K562 (cell line): ENCODE data around the gene CEP89. TPM values are rescaled to one million over a fixed set of nuclear protein-coding genes. Genes with fewer than 3 reads are reported as not detected.

Experiments
- ATAC-seq: fragments of 200-7000 bp; cut with Tn5 transposase; 3 replicates; pipeline ENCODE4 v1.9.1; 2020; ENCODE audit warnings: moderate library complexity
- BruUV-seq: library from RNA; stranded (reverse); fragments of 400-500 nt; replicated peaks from 2 replicates; lab custom pipeline; 2021; lab: Mats Ljungman, UMichigan
- CTCF ChIA-PET: fragments of 300-600 bp; formaldehyde crosslinking; extraction: SDS; loops from one replicate; lab custom pipeline; 2021; ENCODE audit warnings: low intra/inter-chr PET ratio; lab: Yijun Ruan, JAX
- POLR2A ChIA-PET: fragments of 300-600, 350-650 bp; sonication (Branson Sonifier 250); formaldehyde crosslinking; extraction: SDS; loops from one replicate; lab custom pipeline; 2021; ENCODE audit warnings: antibody characterized with exemption, inconsistent platforms; lab: Yijun Ruan, JAX
- DNase-seq, 4 experiments: peaks; one replicate each; pipeline versions ENCODE4 v3.0.0 to v3.0.0-alpha.2; 2011 to 2018; ENCODE audit warnings: low spot score in 3 of 4, mixed read lengths in 3 of 4; ENCODE audit errors: extremely low read depth in 1 of 4
- FAIRE-seq: peaks from 2 replicates; lab custom pipeline; 2011; peaks lifted over from hg19 to GRCh38; lab: Jason Lieb, UNC
- H2AFZ ChIP-seq: 2 replicates; pipeline ENCODE4 v1.6.0; 2011; ENCODE audit warnings: low read depth, low read length, control low read depth, inconsistent platforms
- H3K27ac ChIP-seq: fragments of 200-600 bp; 3 replicates; pipeline ENCODE4 v1.8.0; 2011; ENCODE audit warnings: low read depth, mild to moderate bottlenecking, control low read depth, inconsistent platforms, low read length, moderate library complexity, mixed read lengths; ENCODE audit errors: extremely low read depth
- H3K27me3 ChIP-seq, 2 experiments: fragments of 300-600 bp in 1 of 2; 2 replicates in 1 of 2; 3 replicates in 1 of 2; pipeline versions ENCODE4 v1.6.0 to v1.8.0; 2011; ENCODE audit warnings: inconsistent platforms in 2 of 2, low read length in 2 of 2, mild to moderate bottlenecking in 1 of 2, mixed read lengths in 1 of 2, moderate library complexity in 1 of 2; ENCODE audit not compliant: control insufficient read depth in 2 of 2, insufficient read depth in 2 of 2
- H3K36me3 ChIP-seq: fragments of 300-600 bp; 3 replicates; pipeline ENCODE4 v1.8.0; 2011; ENCODE audit warnings: mild to moderate bottlenecking, low read length, inconsistent platforms; ENCODE audit not compliant: control insufficient read depth, insufficient read depth
- H3K4me1 ChIP-seq, 2 experiments: fragments of 200-600 bp in 1 of 2; replicated peaks in 1 of 2; 2 replicates in 1 of 2; 3 replicates in 1 of 2; pipeline versions ENCODE4 v1.5.1 to v1.8.0; 2011; ENCODE audit warnings: inconsistent platforms in 2 of 2, low read length in 2 of 2, mild to moderate bottlenecking in 1 of 2, mixed read lengths in 1 of 2, moderate library complexity in 1 of 2; ENCODE audit not compliant: control insufficient read depth in 2 of 2, insufficient read depth in 2 of 2
- H3K4me2 ChIP-seq: 2 replicates; pipeline ENCODE4 v1.6.1; 2011; ENCODE audit warnings: low read length, control low read depth, inconsistent platforms, mixed read lengths; ENCODE audit not compliant: insufficient read depth
- H3K4me3 ChIP-seq: fragments of 200-600 bp; sonication (generic), shearing (Covaris generic); 2 replicates; pipeline ENCODE4 v1.5.1; 2016; ENCODE audit warnings: control low read depth, inconsistent platforms
- H3K79me2 ChIP-seq: fragments of 200-600 bp; 3 replicates; pipeline ENCODE4 v1.8.0; 2011; ENCODE audit warnings: low read length, inconsistent platforms; ENCODE audit not compliant: control insufficient read depth, insufficient read depth
- H3K9ac ChIP-seq, 2 experiments: 2 replicates each; pipeline versions ENCODE4 v1.6.0 to v1.6.1; 2011; ENCODE audit warnings: low read depth in 2 of 2, low read length in 2 of 2, control low read depth in 1 of 2, inconsistent platforms in 1 of 2, mild to moderate bottlenecking in 1 of 2, mixed read lengths in 1 of 2; ENCODE audit not compliant: insufficient read depth in 1 of 2
- H3K9me1 ChIP-seq: one replicate; pipeline ENCODE4 v1.6.0; 2011; ENCODE audit warnings: inconsistent platforms, mild to moderate bottlenecking, low read length, moderate library complexity; ENCODE audit not compliant: control insufficient read depth, insufficient read depth
- H3K9me3 ChIP-seq: replicated peaks from 2 replicates; pipeline ENCODE4 v1.5.1; 2011; ENCODE audit warnings: low read depth, low read length, inconsistent platforms; ENCODE audit not compliant: control insufficient read depth, insufficient read depth
- H4K20me1 ChIP-seq: replicated peaks from 2 replicates; pipeline ENCODE4 v1.6.1; 2011; ENCODE audit warnings: low read length, inconsistent platforms, mixed read lengths; ENCODE audit not compliant: control insufficient read depth, insufficient read depth
- ARID3B ChIP-seq: fragments of 250-450 bp; sonication (Bioruptor Pico); IDR thresholded peaks from 2 replicates; pipeline ENCODE4 v1.4.0; 2020; ENCODE audit warnings: borderline replicate concordance
- BMI1 ChIP-seq: fragments of 150-350 bp; IDR thresholded peaks from 2 replicates; pipeline ENCODE4 v1.6.1; 2014; ENCODE audit warnings: low read length
- CSDE1 ChIP-seq, 2 experiments: fragments of 450-650 bp; IDR thresholded peaks; 2 replicates each; pipeline ENCODE4 v1.6.1; 2016; ENCODE audit warnings: mild to moderate bottlenecking in 1 of 2
- IRF2 ChIP-seq: sonication (generic); formaldehyde crosslinking; IDR thresholded peaks from 2 replicates; pipeline ENCODE4 v1.8.1; 2022; ENCODE audit warnings: mild to moderate bottlenecking, missing genetic modification reagents
- MIER1 ChIP-seq: fragments of 450-650 bp; IDR thresholded peaks from 2 replicates; pipeline ENCODE4 v1.6.1; 2016; ENCODE audit warnings: antibody characterized with exemption, mild to moderate bottlenecking, low read depth
- MXD1 ChIP-seq: fragments of 250-450 bp; sonication (Bioruptor Pico); IDR thresholded peaks from 2 replicates; pipeline ENCODE4 v1.8.0; 2021; ENCODE audit warnings: borderline replicate concordance, mild to moderate bottlenecking, moderate library complexity; ENCODE audit not compliant: poor library complexity, severe bottlenecking
- MYNN ChIP-seq, 2 experiments: sonication (generic); formaldehyde crosslinking in 1 of 2; IDR thresholded peaks; 2 replicates each; pipeline versions ENCODE4 v1.5.0 to v1.6.1; 2016 to 2020; ENCODE audit warnings: antibody characterized with exemption in 1 of 2, missing genetic modification reagents in 1 of 2
- POLR2AphosphoS5 ChIP-seq: IDR thresholded peaks from 2 replicates; pipeline ENCODE4 v1.6.1; 2011; ENCODE audit warnings: mild to moderate bottlenecking, low read depth, low read length, moderate library complexity; ENCODE audit not compliant: control insufficient read depth, insufficient read depth
- PRMT5 ChIP-seq: sonication (generic); formaldehyde crosslinking; IDR thresholded peaks from 2 replicates; pipeline ENCODE4 v1.5.0; 2020; ENCODE audit warnings: missing genetic modification reagents
- PTTG1 ChIP-seq: fragments of 450-650 bp; IDR thresholded peaks from 2 replicates; pipeline ENCODE4 v1.6.1; 2016; ENCODE audit warnings: low read depth, mild to moderate bottlenecking, missing genetic modification characterization, missing compliant biosample characterization
- ZNF280B ChIP-seq: fragments of 250-450 bp; sonication (Bioruptor Pico); IDR thresholded peaks from 2 replicates; pipeline ENCODE4 v1.5.1; 2021; ENCODE audit warnings: mild to moderate bottlenecking
- ZNF507 ChIP-seq: conservative IDR thresholded peaks from 2 replicates; pipeline ENCODE4 v1.6.1; 2017; ENCODE audit warnings: missing genetic modification characterization, missing compliant biosample characterization
- ZNF584 ChIP-seq: fragments of 200-800 bp; sonication (Bioruptor generic); IDR thresholded peaks from 2 replicates; pipeline ENCODE4 v1.6.1; 2016; ENCODE audit warnings: low read depth, mild to moderate bottlenecking, missing genetic modification characterization, missing compliant biosample characterization
- WGBS: fragments of 100-300 bp; shearing (Covaris generic); methylation state at CpG from one replicate; pipeline ENCODE4 v1.1.6; 2016; ENCODE audit warnings: low coverage, mixed read lengths; ENCODE audit not compliant: insufficient coverage; ENCODE audit errors: missing lambda C conversion rate; 5-methylcytosine and 5-hydroxymethylcytosine counted together
- in situ Hi-C: fragments of 300-500 bp; cut with MboI; formaldehyde crosslinking; loops from 4 replicates; pipeline ENCODE4 v1.15.0; 2018; ENCODE audit warnings: inconsistent platforms, mixed read lengths
- intact Hi-C: fragments of 100-400 bp; cut with micrococcal nuclease; formaldehyde crosslinking; loops from 2 replicates; pipeline ENCODE4 v1.14.2; 2022
- polyA plus RNA-seq, 8 experiments: library from polyadenylated mRNA; depleted of rRNA in 4 of 8; stranded (reverse) in 5 of 8; unstranded in 3 of 8; fragments of >200 nt; fragmentation: Nextera tagmentation in 2 of 8; fragmentation: Illumina TruSeq in 1 of 8; extraction: Ambion mirVana in 2 of 8; extraction: Trizol in 1 of 8; gene quantifications; 2 replicates each; pipeline versions ENCODE4 v1.2.1 to v1.2.3, GENCODE V29; 2011 to 2014; ENCODE audit warnings: inconsistent platforms in 1 of 8, missing spikeins in 1 of 8
- total RNA-seq, 7 experiments: library from RNA; depleted of rRNA in 6 of 7; stranded (reverse); fragments of >200 nt in 6 of 7; fragmentation: Illumina TruSeq in 2 of 7; extraction: Trizol in 2 of 7; gene quantifications; 2 replicates each; pipeline versions ENCODE4 v1.2.1 to v1.2.3, GENCODE V29; 2011 to 2021; ENCODE audit warnings: low replicate concordance in 1 of 7

CEP89 gene
- total and polyA plus RNA-seq, 9 of the 15 experiments (the other 6 are each of a cell fraction or from before 2014, with no cell fraction given), result 5.5 to 15.0 (median 7.2) TPM

GRCh38 chr19:32866564-32867265 is 105.0 kb downstream of the CEP89 start (continued):
- TF ChIP-seq MYNN (IDR thresholded peaks at IDR 0.05), result no peak
- no peak for TF ChIP-seq MYNN (CRISPR knock-in tag; IDR thresholded peaks at IDR 0.05)
- no peak for TF ChIP-seq BMI1

GRCh38 chr19:32866061-32866460 is 105.7 kb downstream of the CEP89 start:
- FAIRE-seq, result no peak
- Histone ChIP-seq H3K9ac (no peak overlapping the region; a peak in 1 of 4 replicates), H3K4me3 (no peak overlapping the region), H2AFZ (no peak overlapping the region), H4K20me1 (0 out of 2 replicates have a peak, but pooled peaks cover 9% of the 10 kb centered on the region), H3K4me1 (peaks cover 0 to 16% of the 10 kb centered on the region in 2 experiments; a peak in 1 of 5 replicates), H3K27ac (no peak overlapping the region), H3K79me2 (no peaks in the 10 kb centered on the region), H3K9me1 (no peaks in the 10 kb centered on the region)
- peak; percentile 14; the same call in 2 of the 3 replicates for ATAC-seq
- intact Hi-C loops, result no loop called here
- POLR2A ChIA-PET, result interaction anchor here (1.0 kb wide), 1 partner anchor 9 kb away, joined by 3 read pairs; no protein-coding TSS in a partner anchor
- TF ChIP-seq MIER1 (no peak), IRF2 (CRISPR knock-in tag) (no peak), ZNF584 (CRISPR knock-in tag) (no peak), PTTG1 (tag) (no peak), ZNF507 (tag) (no peak), MXD1 (no peak), PRMT5 (CRISPR knock-in tag) (no peak), ZNF280B (no peak), POLR2AphosphoS5 (no peak), CSDE1 (IDR thresholded peaks at IDR 0.05) (no peak), ARID3B (CRISPR knock-in tag) (no peak)
- TF ChIP-seq, all 486 proteins: peak for 0
- WGBS, result 0% methylated on average over 6 of the region's 7 CpGs
- no TSS peak for BruUV-seq
- in situ Hi-C loops, result no loop called here
- H3K4me2 ChIP-seq, result no peak overlapping the region
- H3K9me3 ChIP-seq, result no peaks in the 10 kb centered on the region
- CTCF ChIA-PET, result no interaction called here
- no peak for DNase-seq
- H3K36me3 ChIP-seq, result no peaks in the 10 kb centered on the region
- H3K27me3 ChIP-seq, result peaks cover 26 to 60% of the 10 kb centered on the region in 2 experiments
